DND-41 (cell line): ENCODE data around the gene ZDHHC14.

Source experiments
- CTCF ChIP-seq: IDR thresholded peaks from 2 replicates; pipeline ENCODE4 v1.5.1; 2012; ENCODE audit warnings: borderline replicate concordance, low read length, moderate library complexity, mild to moderate bottlenecking; ENCODE audit not compliant: poor library complexity, severe bottlenecking; ENCODE audit errors: extremely low read depth
- EZH2 ChIP-seq: IDR thresholded peaks from 3 replicates; pipeline ENCODE4 v1.6.1; 2012; ENCODE audit warnings: borderline replicate concordance, low read depth, mild to moderate bottlenecking, moderate library complexity, low read length, inconsistent platforms; ENCODE audit not compliant: severe bottlenecking

GRCh38 chr6:157516319-157517026 is 135.5 kb downstream of the ZDHHC14 start:
- no peak for TF ChIP-seq CTCF
- no peak for TF ChIP-seq EZH2
